SK-N-SH treated with all-trans-retinoic acid at 6 μM for 48 hours (cell line): ENCODE measurements around the gene COL6A3.

Source experiments
- PATZ1 ChIP-seq: fragments of 250-450 bp; sonication (Bioruptor Pico); IDR thresholded peaks from 2 replicates; pipeline ENCODE4 v1.8.0; 2020; ENCODE audit warnings: mild to moderate bottlenecking, moderate library complexity, borderline replicate concordance
- RARB ChIP-seq: fragments of 250-450 bp; sonication (Bioruptor Pico); IDR thresholded peaks from 2 replicates; pipeline ENCODE4 v1.8.0; 2021; ENCODE audit warnings: mild to moderate bottlenecking, moderate library complexity

DNA sequence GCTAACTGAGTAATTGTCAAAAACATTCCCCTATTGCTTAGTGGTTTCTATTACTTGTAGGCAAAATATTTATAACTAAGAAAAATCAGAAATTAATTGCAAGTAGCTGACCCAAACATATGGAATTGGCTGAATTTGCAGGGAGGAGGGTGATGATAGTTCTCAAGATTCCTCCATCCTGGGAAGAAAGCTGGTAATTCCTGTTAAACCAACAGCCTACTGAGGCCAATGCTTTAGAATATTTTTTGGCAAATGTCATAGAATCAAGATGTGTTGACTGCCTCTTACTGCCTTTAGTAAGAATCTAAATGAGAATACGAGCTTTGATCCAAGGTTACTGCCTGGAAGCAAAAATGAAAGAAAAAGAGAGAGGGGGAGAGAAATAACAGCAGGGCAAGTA is 120.0 kb downstream of the COL6A3 start:
- no peak for TF ChIP-seq PATZ1 (CRISPR knock-in tag)
- no peak for TF ChIP-seq RARB
